HEK293 (cell line): Measurements from ENCODE around the gene MAGEL2.

Experiments used
- TCF7L2 ChIP-seq: IDR thresholded peaks from 2 replicates; pipeline ENCODE4 v1.6.1; 2011; ENCODE audit warnings: low read depth, mild to moderate bottlenecking, inconsistent platforms, low read length, moderate library complexity, borderline replicate concordance
- ZFP41 ChIP-seq: fragments of 450-650 bp; formaldehyde crosslinking; IDR thresholded peaks from 2 replicates; pipeline ENCODE4 v1.5.1; 2016; ENCODE audit warnings: missing biosample characterization, missing genetic modification characterization, borderline replicate concordance
- ZNF223 ChIP-seq: fragments of 450-650 bp; formaldehyde crosslinking; IDR thresholded peaks from 2 replicates; pipeline ENCODE4 v1.5.1; 2016; ENCODE audit warnings: missing biosample characterization, missing genetic modification characterization
- ZNF266 ChIP-seq: fragments of 450-650 bp; formaldehyde crosslinking; IDR thresholded peaks from 2 replicates; pipeline ENCODE4 v1.5.1; 2016; ENCODE audit warnings: missing biosample characterization, missing genetic modification characterization, low read depth
- ZNF449 ChIP-seq: fragments of 450-650 bp; formaldehyde crosslinking; IDR thresholded peaks from 2 replicates; pipeline ENCODE4 v1.5.1; 2017; ENCODE audit warnings: missing biosample characterization, mild to moderate bottlenecking, missing genetic modification characterization, moderate library complexity
- ZSCAN5A ChIP-seq: fragments of 450-650 bp; formaldehyde crosslinking; IDR thresholded peaks from 2 replicates; pipeline ENCODE4 v1.5.1; 2016; ENCODE audit warnings: missing biosample characterization, missing genetic modification characterization
- TF ChIP-seq, protein P1 (sequence below): fragments of 450-650 bp; formaldehyde crosslinking; IDR thresholded peaks from 2 replicates; pipeline ENCODE4 v1.5.1; 2016; ENCODE audit warnings: missing biosample characterization, missing genetic modification characterization
- TF ChIP-seq, protein P2 (sequence below): fragments of 450-650 bp; formaldehyde crosslinking; IDR thresholded peaks from 2 replicates; pipeline ENCODE4 v1.5.1; 2016; ENCODE audit warnings: missing biosample characterization, missing genetic modification characterization
- TF ChIP-seq, protein P3 (sequence below): fragments of 450-650 bp; formaldehyde crosslinking; IDR thresholded peaks from 2 replicates; pipeline ENCODE4 v1.5.1; 2016; ENCODE audit warnings: missing biosample characterization, missing genetic modification characterization

GRCh38 chr15:23646165-23647000 is 1.3 kb downstream of the MAGEL2 start:
- TF ChIP-seq, protein P1, sequence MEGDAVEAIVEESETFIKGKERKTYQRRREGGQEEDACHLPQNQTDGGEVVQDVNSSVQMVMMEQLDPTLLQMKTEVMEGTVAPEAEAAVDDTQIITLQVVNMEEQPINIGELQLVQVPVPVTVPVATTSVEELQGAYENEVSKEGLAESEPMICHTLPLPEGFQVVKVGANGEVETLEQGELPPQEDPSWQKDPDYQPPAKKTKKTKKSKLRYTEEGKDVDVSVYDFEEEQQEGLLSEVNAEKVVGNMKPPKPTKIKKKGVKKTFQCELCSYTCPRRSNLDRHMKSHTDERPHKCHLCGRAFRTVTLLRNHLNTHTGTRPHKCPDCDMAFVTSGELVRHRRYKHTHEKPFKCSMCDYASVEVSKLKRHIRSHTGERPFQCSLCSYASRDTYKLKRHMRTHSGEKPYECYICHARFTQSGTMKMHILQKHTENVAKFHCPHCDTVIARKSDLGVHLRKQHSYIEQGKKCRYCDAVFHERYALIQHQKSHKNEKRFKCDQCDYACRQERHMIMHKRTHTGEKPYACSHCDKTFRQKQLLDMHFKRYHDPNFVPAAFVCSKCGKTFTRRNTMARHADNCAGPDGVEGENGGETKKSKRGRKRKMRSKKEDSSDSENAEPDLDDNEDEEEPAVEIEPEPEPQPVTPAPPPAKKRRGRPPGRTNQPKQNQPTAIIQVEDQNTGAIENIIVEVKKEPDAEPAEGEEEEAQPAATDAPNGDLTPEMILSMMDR (tag by site-specific recombination): no peak
- no peak for TF ChIP-seq ZNF223 (tag by site-specific recombination)
- TF ChIP-seq, protein P2, sequence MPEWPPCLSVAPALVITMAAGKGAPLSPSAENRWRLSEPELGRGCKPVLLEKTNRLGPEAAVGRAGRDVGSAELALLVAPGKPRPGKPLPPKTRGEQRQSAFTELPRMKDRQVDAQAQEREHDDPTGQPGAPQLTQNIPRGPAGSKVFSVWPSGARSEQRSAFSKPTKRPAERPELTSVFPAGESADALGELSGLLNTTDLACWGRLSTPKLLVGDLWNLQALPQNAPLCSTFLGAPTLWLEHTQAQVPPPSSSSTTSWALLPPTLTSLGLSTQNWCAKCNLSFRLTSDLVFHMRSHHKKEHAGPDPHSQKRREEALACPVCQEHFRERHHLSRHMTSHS (tag by site-specific recombination): no peak
- no peak for TF ChIP-seq ZNF449 (tag by site-specific recombination)
- no peak for TF ChIP-seq TCF7L2
- no peak for TF ChIP-seq ZSCAN5A (tag by site-specific recombination)
- TF ChIP-seq, protein P3, sequence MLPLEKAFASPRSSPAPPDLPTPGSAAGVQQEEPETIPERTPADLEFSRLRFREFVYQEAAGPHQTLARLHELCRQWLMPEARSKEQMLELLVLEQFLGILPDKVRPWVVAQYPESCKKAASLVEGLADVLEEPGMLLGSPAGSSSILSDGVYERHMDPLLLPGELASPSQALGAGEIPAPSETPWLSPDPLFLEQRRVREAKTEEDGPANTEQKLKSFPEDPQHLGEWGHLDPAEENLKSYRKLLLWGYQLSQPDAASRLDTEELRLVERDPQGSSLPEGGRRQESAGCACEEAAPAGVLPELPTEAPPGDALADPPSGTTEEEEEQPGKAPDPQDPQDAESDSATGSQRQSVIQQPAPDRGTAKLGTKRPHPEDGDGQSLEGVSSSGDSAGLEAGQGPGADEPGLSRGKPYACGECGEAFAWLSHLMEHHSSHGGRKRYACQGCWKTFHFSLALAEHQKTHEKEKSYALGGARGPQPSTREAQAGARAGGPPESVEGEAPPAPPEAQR (tag by site-specific recombination): no peak
- TF ChIP-seq ZFP41 (tag by site-specific recombination): no peak
- TF ChIP-seq ZNF266 (tag by site-specific recombination): no peak
